Measurements from ENCODE around the gene PTPN1.

Gene PTPN1

DNA sequence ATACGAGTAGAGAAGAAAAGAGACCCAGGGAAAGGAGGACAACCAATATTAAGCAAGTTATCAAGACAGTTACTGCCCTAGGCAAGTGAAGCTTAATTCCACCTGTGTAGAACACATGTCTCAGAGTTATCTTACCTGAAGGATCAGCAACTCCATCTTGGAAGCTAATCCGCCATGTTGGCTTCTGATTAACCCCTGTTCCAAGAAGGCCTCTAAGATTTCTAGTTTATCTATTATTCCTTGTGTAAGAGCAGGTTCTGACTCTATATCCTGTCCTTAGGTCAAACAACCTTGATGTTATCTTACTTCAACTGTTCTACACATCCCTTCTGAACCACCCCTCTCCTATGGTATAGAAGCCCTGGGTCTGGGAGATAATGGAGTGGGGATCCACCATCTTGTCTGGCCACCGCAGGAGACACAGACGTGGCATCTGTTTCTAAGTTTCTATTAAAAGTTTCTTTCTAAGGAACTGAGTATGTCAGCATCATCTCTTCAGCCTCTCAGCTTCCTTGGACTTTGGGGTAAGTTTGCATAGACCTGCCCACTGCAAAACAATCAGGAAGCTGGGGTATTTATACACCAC is 27.7 kb upstream of the PTPN1 start:
- Histone ChIP-seq H3K4me3 (ENCODE audit: insufficient read depth, low read depth, low read length) (no peak overlapping the region), H3K4me1 (ENCODE audit: control insufficient read depth, insufficient read depth, low read length) (no peaks in the 10 kb centered on the region), H3K27ac (ENCODE audit: insufficient read depth, low read depth, low read length, poor library complexity, severe bottlenecking) (no peak overlapping the region), H3K27me3 (ENCODE audit: control insufficient read depth, insufficient read depth, low read length, poor library complexity, severe bottlenecking) (no peaks in the 10 kb centered on the region), H3K36me3 (ENCODE audit: control insufficient read depth, insufficient read depth, low read length) (no peaks in the 10 kb centered on the region), H3K9me3 (ENCODE audit: control insufficient read depth, low read length) (no peaks in the 10 kb centered on the region)
- 89 to 94% methylated on average over 4 of the region's 4 CpGs for WGBS, 2 experiments

DNA sequence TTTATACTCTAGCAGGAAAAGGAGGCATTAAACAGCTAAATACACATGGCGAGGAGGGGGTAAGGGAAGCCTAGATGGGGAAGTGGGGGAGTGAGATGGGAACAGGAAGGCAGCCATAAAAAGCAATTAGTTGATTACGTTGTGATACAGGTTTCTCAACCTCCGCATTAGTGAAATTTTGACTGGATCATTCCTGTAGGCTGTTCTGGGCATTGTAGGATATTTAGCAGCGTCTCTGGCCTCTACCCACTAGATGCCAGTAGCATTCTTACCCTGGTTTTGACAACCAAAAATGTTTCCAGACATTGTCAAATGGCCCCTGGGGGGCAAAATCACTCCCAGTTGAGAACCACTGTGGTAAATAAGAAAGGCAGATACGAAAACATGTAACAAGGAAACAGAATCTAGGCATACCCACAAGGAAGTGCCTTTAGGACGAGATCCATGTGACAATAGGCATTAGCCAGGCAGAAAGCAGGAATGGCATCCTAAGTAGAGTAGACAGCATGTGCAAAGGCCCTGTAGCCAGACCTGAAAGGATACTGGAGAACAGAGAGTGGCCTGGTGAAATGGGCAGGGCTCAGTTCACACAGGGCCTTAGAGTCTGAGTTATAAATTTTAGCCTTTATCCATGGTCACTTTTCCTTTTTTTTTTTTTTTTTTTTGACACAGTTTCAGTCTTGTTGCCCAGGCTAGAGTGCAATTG is 25.8 kb upstream of the PTPN1 start:
- WGBS, 2 experiments: 93 to 94% methylated on average over 6 of the region's 6 CpGs
- no peak overlapping the region for H3K4me3 ChIP-seq (ENCODE audit: insufficient read depth, low read depth, low read length)
- no peaks in the 10 kb centered on the region for H3K27me3 ChIP-seq (ENCODE audit: control insufficient read depth, insufficient read depth, low read length, poor library complexity, severe bottlenecking)
- H3K36me3 ChIP-seq (ENCODE audit: control insufficient read depth, insufficient read depth, low read length): no peaks in the 10 kb centered on the region
- H3K27ac ChIP-seq (ENCODE audit: insufficient read depth, low read depth, low read length, poor library complexity, severe bottlenecking): no peak overlapping the region
- H3K4me1 ChIP-seq (ENCODE audit: control insufficient read depth, insufficient read depth, low read length): no peaks in the 10 kb centered on the region
- H3K9me3 ChIP-seq (ENCODE audit: control insufficient read depth, low read length): no peaks in the 10 kb centered on the region

DNA sequence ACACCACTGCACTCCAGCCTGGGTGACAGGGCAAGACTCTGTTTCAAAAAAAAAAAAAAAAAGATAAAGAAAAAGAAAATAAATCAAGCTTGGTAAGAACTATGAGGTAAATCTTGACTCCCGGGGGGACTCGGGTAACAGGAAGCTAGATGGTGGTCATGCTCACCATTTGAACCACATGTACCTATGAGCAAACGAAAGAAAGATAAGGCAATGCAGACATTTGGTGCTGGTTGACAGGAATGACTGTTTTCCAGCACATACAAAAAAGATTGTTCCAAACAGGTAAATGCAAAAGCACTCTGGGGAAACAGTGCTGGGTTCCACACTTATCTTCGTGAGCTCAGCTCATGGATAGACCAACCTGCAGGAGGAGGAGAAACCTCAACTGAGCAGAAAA is 22.8 kb upstream of the PTPN1 start:
- H3K4me1 ChIP-seq (ENCODE audit: control insufficient read depth, insufficient read depth, low read length): no peaks in the 10 kb centered on the region
- H3K27ac ChIP-seq (ENCODE audit: insufficient read depth, low read depth, low read length, poor library complexity, severe bottlenecking): no peak overlapping the region
- H3K9me3 ChIP-seq (ENCODE audit: control insufficient read depth, low read length): no peaks in the 10 kb centered on the region
- H3K27me3 ChIP-seq (ENCODE audit: control insufficient read depth, insufficient read depth, low read length, poor library complexity, severe bottlenecking): no peaks in the 10 kb centered on the region
- WGBS, 2 experiments: 93 to 95% methylated on average over 4 of the region's 4 CpGs
- H3K36me3 ChIP-seq (ENCODE audit: control insufficient read depth, insufficient read depth, low read length): no peaks in the 10 kb centered on the region
- no peak overlapping the region for H3K4me3 ChIP-seq (ENCODE audit: insufficient read depth, low read depth, low read length)

DNA sequence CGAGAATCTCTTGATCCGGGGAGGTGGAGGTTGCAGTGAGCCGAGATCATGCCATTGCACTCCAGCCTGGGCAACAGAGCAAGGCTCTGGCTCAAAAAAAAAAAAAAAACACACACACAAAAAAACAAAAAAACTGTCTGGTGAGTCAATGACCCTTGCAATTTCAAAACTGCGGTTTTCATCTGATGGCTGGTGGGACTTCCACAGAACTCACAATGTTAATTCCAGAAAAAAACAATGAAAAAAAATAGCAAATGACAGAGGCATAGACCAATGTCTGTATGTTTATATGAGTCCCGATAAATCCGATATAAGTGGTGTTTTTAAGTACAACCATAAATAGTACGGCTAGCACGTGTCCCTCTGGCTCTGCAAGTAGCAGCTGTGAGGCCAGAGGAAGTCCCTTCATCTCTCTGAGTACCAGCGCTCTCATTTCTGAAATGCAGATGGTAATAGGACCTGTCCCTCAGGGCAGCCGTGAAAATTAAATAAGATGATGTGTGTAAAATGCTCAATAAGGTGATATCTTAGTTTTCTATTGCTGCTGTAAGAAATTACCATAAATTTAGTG is 21.9 kb upstream of the PTPN1 start:
- Histone ChIP-seq H3K9me3 (ENCODE audit: control insufficient read depth, low read length) (no peaks in the 10 kb centered on the region), H3K4me1 (ENCODE audit: control insufficient read depth, insufficient read depth, low read length) (no peaks in the 10 kb centered on the region), H3K4me3 (ENCODE audit: insufficient read depth, low read depth, low read length) (no peak overlapping the region), H3K27me3 (ENCODE audit: control insufficient read depth, insufficient read depth, low read length, poor library complexity, severe bottlenecking) (no peaks in the 10 kb centered on the region), H3K36me3 (ENCODE audit: control insufficient read depth, insufficient read depth, low read length) (no peaks in the 10 kb centered on the region), H3K27ac (ENCODE audit: insufficient read depth, low read depth, low read length, poor library complexity, severe bottlenecking) (no peak overlapping the region)
- 95% methylated on average over 10 of the region's 10 CpGs for WGBS, 2 experiments

DNA sequence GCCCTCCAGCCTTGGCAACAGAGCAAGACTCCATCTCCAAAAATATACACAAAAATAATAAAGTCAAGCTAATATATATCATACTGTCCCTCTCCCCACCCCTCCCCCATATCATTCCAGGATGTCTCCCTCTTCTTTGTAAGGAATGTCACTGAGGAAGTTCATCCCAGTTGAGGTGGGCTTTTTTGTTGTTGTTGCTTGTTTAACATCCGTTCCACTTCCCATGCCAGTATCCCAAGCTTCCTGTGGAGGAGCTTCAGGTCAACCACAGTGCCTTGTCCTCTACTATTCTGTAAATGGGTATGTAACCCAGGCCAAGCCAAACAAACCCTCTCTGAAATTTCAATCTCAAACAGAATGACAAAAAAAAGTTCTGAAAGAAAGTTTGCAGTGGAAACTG is 19.0 kb upstream of the PTPN1 start:
- Histone ChIP-seq H3K36me3 (ENCODE audit: control insufficient read depth, insufficient read depth, low read length) (no peaks in the 10 kb centered on the region), H3K4me1 (ENCODE audit: control insufficient read depth, insufficient read depth, low read length) (no peaks in the 10 kb centered on the region), H3K27ac (ENCODE audit: insufficient read depth, low read depth, low read length, poor library complexity, severe bottlenecking) (no peak overlapping the region), H3K27me3 (ENCODE audit: control insufficient read depth, insufficient read depth, low read length, poor library complexity, severe bottlenecking) (no peaks in the 10 kb centered on the region), H3K4me3 (ENCODE audit: insufficient read depth, low read depth, low read length) (no peak overlapping the region), H3K9me3 (ENCODE audit: control insufficient read depth, low read length) (no peaks in the 10 kb centered on the region)
- WGBS, 2 experiments: 92% methylated on average over 1 of the region's 1 CpG; no CpG with 5 or more reads in 1 of the 2 experiments

DNA sequence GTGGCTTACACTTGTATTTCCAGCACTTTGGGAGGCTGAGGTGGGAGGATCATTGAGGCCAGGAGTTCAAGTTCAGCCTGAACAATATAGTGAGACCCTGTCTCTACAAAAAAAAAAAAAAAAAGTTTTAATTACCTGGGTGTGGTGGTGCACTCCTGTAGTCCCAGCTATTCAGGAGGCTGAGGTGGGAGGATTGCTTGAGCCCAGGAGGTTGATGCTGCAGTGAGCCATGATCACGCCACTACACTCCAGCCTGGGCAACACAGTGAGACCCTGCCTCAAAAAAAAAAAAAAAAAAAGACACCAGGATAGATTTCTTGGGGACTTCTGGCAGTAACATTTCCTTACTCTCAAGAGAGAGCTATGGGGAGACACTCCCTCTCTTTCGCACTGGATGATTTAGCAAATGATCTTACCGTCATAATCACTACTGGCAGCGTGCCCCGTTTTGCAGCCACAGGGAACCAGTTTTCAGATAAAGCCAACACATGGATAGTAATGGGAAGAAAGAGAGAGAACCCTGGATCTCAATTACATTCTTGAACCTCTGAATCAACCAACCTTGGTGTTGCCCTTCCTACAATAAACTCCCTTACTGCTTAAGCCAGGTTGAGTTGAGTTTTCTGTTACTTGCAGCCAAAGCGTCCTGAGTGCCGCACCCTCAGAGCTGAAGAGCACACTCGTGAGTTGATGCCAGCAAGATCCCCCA is 18.1 kb upstream of the PTPN1 start:
- Histone ChIP-seq H3K9me3 (ENCODE audit: control insufficient read depth, low read length) (no peaks in the 10 kb centered on the region), H3K4me3 (ENCODE audit: insufficient read depth, low read depth, low read length) (no peak overlapping the region), H3K27me3 (ENCODE audit: control insufficient read depth, insufficient read depth, low read length, poor library complexity, severe bottlenecking) (no peaks in the 10 kb centered on the region), H3K4me1 (ENCODE audit: control insufficient read depth, insufficient read depth, low read length) (no peaks in the 10 kb centered on the region), H3K27ac (ENCODE audit: insufficient read depth, low read depth, low read length, poor library complexity, severe bottlenecking) (no peak overlapping the region), H3K36me3 (ENCODE audit: control insufficient read depth, insufficient read depth, low read length) (no peaks in the 10 kb centered on the region)
- 85 to 90% methylated on average over 8 of the region's 8 CpGs for WGBS, 2 experiments

DNA sequence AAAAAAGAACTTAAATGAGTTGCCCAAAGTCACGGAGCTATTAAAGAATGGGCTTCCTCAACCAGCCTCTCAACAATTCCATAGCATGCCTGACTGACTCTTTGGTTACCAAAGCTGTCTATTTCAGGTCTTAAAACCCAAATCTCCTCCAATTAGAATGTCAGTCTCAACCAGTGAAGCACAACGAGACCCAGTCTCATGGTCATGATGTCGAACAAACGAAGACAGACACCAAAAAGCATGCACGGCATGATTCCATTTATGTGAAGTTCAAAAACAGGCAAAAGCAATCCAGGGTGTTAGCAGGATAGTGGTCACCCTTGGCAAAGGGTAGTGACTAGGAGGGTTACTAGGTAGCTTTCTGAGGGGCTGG is 16.3 kb upstream of the PTPN1 start:
- H3K27me3 ChIP-seq (ENCODE audit: control insufficient read depth, insufficient read depth, low read length, poor library complexity, severe bottlenecking): no peaks in the 10 kb centered on the region
- 91 to 95% methylated on average over 5 of the region's 5 CpGs for WGBS, 2 experiments
- no peak overlapping the region for H3K4me3 ChIP-seq (ENCODE audit: insufficient read depth, low read depth, low read length)
- no peaks in the 10 kb centered on the region for H3K4me1 ChIP-seq (ENCODE audit: control insufficient read depth, insufficient read depth, low read length)
- no peak overlapping the region for H3K27ac ChIP-seq (ENCODE audit: insufficient read depth, low read depth, low read length, poor library complexity, severe bottlenecking)
- H3K36me3 ChIP-seq (ENCODE audit: control insufficient read depth, insufficient read depth, low read length): no peaks in the 10 kb centered on the region
- H3K9me3 ChIP-seq (ENCODE audit: control insufficient read depth, low read length): no peaks in the 10 kb centered on the region

DNA sequence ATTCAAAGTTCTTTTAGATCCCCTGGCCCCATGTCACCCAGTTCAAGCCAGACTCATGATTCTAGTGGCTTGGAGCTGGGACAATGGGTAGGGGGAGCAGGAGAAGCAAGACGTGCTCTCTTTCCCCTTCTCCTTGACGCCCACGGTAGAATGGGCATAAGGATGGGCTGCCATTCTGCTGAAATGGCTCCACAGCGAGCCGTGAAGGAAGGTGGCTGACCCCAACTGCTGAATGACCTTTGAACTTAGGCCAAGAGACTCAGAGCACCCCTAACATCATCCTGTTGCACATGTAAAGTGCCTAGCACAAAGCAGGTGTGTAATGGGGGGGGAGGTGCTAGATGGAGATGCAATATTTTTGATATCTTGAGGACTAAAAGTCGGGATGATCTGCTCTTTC is 15.8 kb upstream of the PTPN1 start:
- Histone ChIP-seq H3K4me3 (ENCODE audit: insufficient read depth, low read depth, low read length) (no peak overlapping the region), H3K27me3 (ENCODE audit: control insufficient read depth, insufficient read depth, low read length, poor library complexity, severe bottlenecking) (no peaks in the 10 kb centered on the region), H3K27ac (ENCODE audit: insufficient read depth, low read depth, low read length, poor library complexity, severe bottlenecking) (no peak overlapping the region), H3K36me3 (ENCODE audit: control insufficient read depth, insufficient read depth, low read length) (no peaks in the 10 kb centered on the region), H3K4me1 (ENCODE audit: control insufficient read depth, insufficient read depth, low read length) (no peaks in the 10 kb centered on the region), H3K9me3 (ENCODE audit: control insufficient read depth, low read length) (no peaks in the 10 kb centered on the region)
- WGBS, 2 experiments: 84 to 85% methylated on average over 6 of the region's 6 CpGs

DNA sequence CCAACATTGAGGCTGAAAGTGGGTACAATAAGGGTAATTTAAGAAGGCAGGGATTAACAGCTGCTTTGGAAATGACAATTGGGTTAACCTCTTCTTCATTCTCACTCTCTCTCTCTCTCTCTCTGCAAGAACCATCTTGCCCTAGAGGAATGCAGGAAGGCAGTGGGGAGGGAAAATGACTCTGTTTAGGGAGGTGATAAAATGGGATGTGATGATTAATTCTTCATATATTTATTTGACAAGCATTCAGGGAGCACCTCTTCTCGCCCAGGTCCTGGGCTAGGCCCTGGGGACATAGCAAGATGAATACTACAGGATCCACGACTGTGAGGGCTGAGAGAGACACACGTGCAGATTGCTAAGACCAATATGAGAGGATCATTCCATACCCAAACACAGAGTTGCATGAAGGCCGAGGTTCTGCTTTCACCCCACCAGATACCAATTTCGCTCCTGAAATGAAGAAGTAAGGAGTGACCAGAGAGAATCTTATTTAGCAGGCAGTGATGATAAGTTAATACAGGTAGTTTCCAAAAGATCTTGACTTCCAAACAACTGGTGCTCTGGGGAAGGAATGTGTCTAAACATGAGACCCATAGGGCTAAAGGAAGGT is 13.3 kb upstream of the PTPN1 start:
- no peak overlapping the region for H3K4me3 ChIP-seq (ENCODE audit: insufficient read depth, low read depth, low read length)
- H3K36me3 ChIP-seq (ENCODE audit: control insufficient read depth, insufficient read depth, low read length): no peaks in the 10 kb centered on the region
- H3K27ac ChIP-seq (ENCODE audit: insufficient read depth, low read depth, low read length, poor library complexity, severe bottlenecking): no peak overlapping the region
- 81 to 88% methylated on average over 5 of the region's 5 CpGs for WGBS, 2 experiments
- no peaks in the 10 kb centered on the region for H3K9me3 ChIP-seq (ENCODE audit: control insufficient read depth, low read length)
- no peaks in the 10 kb centered on the region for H3K4me1 ChIP-seq (ENCODE audit: control insufficient read depth, insufficient read depth, low read length)
- H3K27me3 ChIP-seq (ENCODE audit: control insufficient read depth, insufficient read depth, low read length, poor library complexity, severe bottlenecking): no peaks in the 10 kb centered on the region
